Psoas muscle (tissue), 8 donors: ENCODE data around the gene MTCP1. TPM values are rescaled to one million over a fixed set of nuclear protein-coding genes. Genes with fewer than 3 reads are reported as not detected.

Source experiments
- ATAC-seq, 4 donors: fragments of 200-7000 bp; cut with Tn5 transposase; one replicate each; pipeline ENCODE4 v1.9.1; 2020; ENCODE audit warnings: moderate library complexity in 3 of 4, mild to moderate bottlenecking in 2 of 4
- DNase-seq, 2 donors: peaks; one replicate each; pipeline ENCODE4 v3.0.0-alpha.2; 2020
- H3K27ac ChIP-seq: fragments of 200-600 bp; one replicate; pipeline ENCODE4 v1.8.0; 2022
- H3K27me3 ChIP-seq, 3 donors: fragments of 200-600 bp in 1 of 3; one replicate each; pipeline versions ENCODE4 v1.6.1 to v1.8.0; 2013 to 2022; ENCODE audit warnings: low read length in 2 of 3, mild to moderate bottlenecking in 2 of 3, moderate library complexity in 1 of 3; ENCODE audit not compliant: insufficient read depth in 3 of 3
- H3K36me3 ChIP-seq, 2 donors: fragments of 200-600 bp in 1 of 2; one replicate each; pipeline versions ENCODE4 v1.6.1 to v1.8.0; 2013 to 2022; ENCODE audit warnings: low read depth in 1 of 2, mild to moderate bottlenecking in 1 of 2, moderate library complexity in 1 of 2; ENCODE audit not compliant: insufficient read depth in 1 of 2
- H3K4me1 ChIP-seq: fragments of 200-600 bp; one replicate; pipeline ENCODE4 v1.8.0; 2022
- H3K4me3 ChIP-seq: fragments of 200-600 bp; one replicate; pipeline ENCODE4 v1.8.0; 2022; ENCODE audit warnings: mild to moderate bottlenecking
- H3K9me3 ChIP-seq: fragments of 200-600 bp; one replicate; pipeline ENCODE4 v1.8.0; 2022
- CTCF ChIP-seq: fragments of 200-600 bp; IDR thresholded peaks from one replicate; pipeline ENCODE4 v1.8.0; 2022; ENCODE audit warnings: antibody characterized with exemption
- WGBS, 3 donors: extraction: QIAGEN DNeasy Blood & Tissue Kit; methylation state at CpG; one replicate each; pipeline versions ENCODE4 v1.1.6 to v1.1.7; 2013; 5-methylcytosine and 5-hydroxymethylcytosine counted together
- intact Hi-C, 2 donors: fragments of 100-400 bp; cut with DNase I; formaldehyde crosslinking; loops; one replicate each; pipeline versions ENCODE4 v1.11.0 to v1.14.2; 2022
- polyA plus RNA-seq, 3 donors: library from polyadenylated mRNA; stranded (reverse); fragments of 200-250 nt; gene quantifications; one replicate each; pipeline ENCODE4 v1.2.3, GENCODE V29; 2013
- total RNA-seq, 4 donors: library from RNA; stranded (reverse); fragmentation: NEBNext Ultra II Directional in 2 of 4; extraction: Animal tissue kit (Norgen Biotek cat#: 25700) in 2 of 4; gene quantifications; one replicate each; pipeline versions ENCODE4 v1.2.1 to v1.2.4, GENCODE V29; 2021 to 2023
- donor health status: healthy with polysubstance abuse.
- donor health status: DM: no; HTN: no; CAD: no; lungs with moderate emphysema.
- donor health status: Bipolar disorder and iron deficiency.
- donor health status: healthy.
- donor health status: DM: yes; HTN: yes; CAD: no.
- donor health status: DM: no; HTN: no; CAD: no.
- donor health status: DM: no; HTN: no; CAD: no.
- donor health status: DM: yes; HTN: yes; CAD: no.

Gene MTCP1
- total and polyA plus RNA-seq, 7 donors = 2.3 to 22.9 (median 10.5) TPM

GRCh38 chrX:155046129-155046810 is 24.7 kb downstream of the MTCP1 start:
- ATAC-seq = peak; percentile 70 to 84 (median 80)
- intact Hi-C loops = no loop called here
- H3K9me3 ChIP-seq = no peaks in the 10 kb centered on the region
- peaks cover 22% of the 10 kb centered on the region for H3K4me1 ChIP-seq
- no peak for DNase-seq
- no peaks in the 10 kb centered on the region for H3K36me3 ChIP-seq
- no peak for TF ChIP-seq CTCF
- WGBS, 3 donors = 42 to 72% (median 47%) methylated on average over 6 of the region's 6 CpGs
- no peaks in the 10 kb centered on the region for H3K27me3 ChIP-seq
- H3K4me3 ChIP-seq = no peak overlapping the region
- H3K27ac ChIP-seq = peak overlapping the region; percentile 81

DNA sequence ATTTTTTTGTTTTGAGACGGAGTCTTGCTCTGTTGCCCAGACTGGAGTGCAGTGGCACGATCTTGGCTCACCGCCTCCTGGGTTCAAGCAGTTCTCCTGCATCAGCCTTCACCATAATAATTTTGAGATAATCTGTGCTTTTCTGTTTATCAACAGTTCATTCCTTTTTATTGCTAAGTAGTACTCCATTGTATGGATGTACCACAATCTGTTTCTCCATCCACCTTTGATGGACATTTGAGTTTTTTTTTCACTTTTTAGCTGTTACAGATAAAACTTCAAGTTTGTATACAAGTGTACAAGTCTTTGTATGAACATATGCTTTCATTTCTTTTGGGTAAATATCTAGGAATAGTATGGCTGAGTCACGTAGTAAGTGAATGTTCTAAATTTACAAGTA is 35.2 kb downstream of the MTCP1 start:
- intact Hi-C loops = no loop called here
- Histone ChIP-seq H3K27ac (no peak overlapping the region), H3K4me3 (no peak overlapping the region), H3K36me3 (peaks cover 0 to 14% of the 10 kb centered on the region in 2 donors), H3K4me1 (no peaks in the 10 kb centered on the region), H3K9me3 (peaks cover 6% of the 10 kb centered on the region), H3K27me3 (no peaks in the 10 kb centered on the region)
- WGBS, 3 donors = 86 to 97% (median 89%) methylated on average over 4 of the region's 4 CpGs
- no peak for TF ChIP-seq CTCF
- ATAC-seq (no peak), DNase-seq (no peak)

GRCh38 chrX:155031657-155032056 is 39.3 kb downstream of the MTCP1 start:
- DNase-seq (no peak), ATAC-seq (no peak)
- Histone ChIP-seq H3K27me3 (no peaks in the 10 kb centered on the region), H3K9me3 (peaks cover 6% of the 10 kb centered on the region), H3K27ac (no peak overlapping the region), H3K36me3 (peaks cover 0 to 14% of the 10 kb centered on the region in 2 donors), H3K4me1 (no peaks in the 10 kb centered on the region), H3K4me3 (no peak overlapping the region)
- TF ChIP-seq CTCF = no peak
- 75 to 88% (median 82%) methylated on average over 4 to 5 of the region's 5 CpGs for WGBS, 3 donors
- intact Hi-C loops = no loop called here

DNA sequence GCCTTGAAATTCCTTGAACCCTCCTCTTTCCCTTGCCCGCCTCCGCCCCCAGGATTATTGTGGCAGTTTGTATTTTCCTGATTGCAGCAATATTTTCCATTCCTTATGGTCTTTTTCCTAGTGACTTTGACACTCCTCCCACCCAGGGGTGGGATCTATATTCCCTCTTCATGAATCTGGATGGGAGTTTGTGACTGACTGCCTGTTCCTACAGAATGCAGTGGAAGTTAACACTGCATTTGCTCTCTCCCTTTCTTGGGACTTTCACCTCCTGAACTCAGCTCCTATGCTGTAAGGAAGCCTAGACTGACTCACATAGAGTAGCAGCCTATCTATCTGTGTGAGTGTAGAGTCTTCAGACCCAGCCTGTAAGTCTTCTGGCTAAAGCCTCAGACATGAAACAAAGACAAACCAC is 42.1 kb downstream of the MTCP1 start:
- 42 to 63% (median 60%) methylated on average over 2 of the region's 2 CpGs for WGBS, 3 donors
- DNase-seq (no peak), ATAC-seq (peak in 1 of 4 donors; percentile 29)
- peaks cover 0 to 3% of the 10 kb centered on the region in 2 donors for H3K36me3 ChIP-seq
- H3K4me3 ChIP-seq = peak overlapping the region; percentile 76
- no peaks in the 10 kb centered on the region for H3K9me3 ChIP-seq
- H3K4me1 ChIP-seq = no peaks in the 10 kb centered on the region
- no peaks in the 10 kb centered on the region for H3K27me3 ChIP-seq
- intact Hi-C loops = loop anchor here (2.0 to 5.0 kb wide), 2 partner anchors 42 to 43 kb away; partner anchors contain the start of genes BRCC3 (in 2 of the 2), CMC4 (in 2 of the 2) and MTCP1 (in 2 of the 2)
- H3K27ac ChIP-seq = peak overlapping the region; percentile 95
- TF ChIP-seq CTCF = no peak
